K562 (cell line): Measurements from ENCODE around the gene CDH12. TPM values are rescaled to one million over a fixed set of nuclear protein-coding genes. Genes with fewer than 3 reads are reported as not detected.

ENCODE experiments used
- ATF1 ChIP-seq, 2 experiments: fragments of 450-650 bp in 1 of 2; IDR thresholded peaks; 2 replicates each; pipeline ENCODE4 v1.6.1; 2016; ENCODE audit warnings: missing compliant biosample characterization in 1 of 2, missing genetic modification characterization in 1 of 2
- CC2D1A ChIP-seq: fragments of 450-650 bp; IDR thresholded peaks from 2 replicates; pipeline ENCODE4 v1.6.1; 2017; ENCODE audit warnings: mild to moderate bottlenecking
- CREB3L1 ChIP-seq: fragments of 450-650 bp; IDR thresholded peaks from 2 replicates; pipeline ENCODE4 v1.6.1; 2014; ENCODE audit warnings: low read depth, mild to moderate bottlenecking, moderate library complexity, borderline replicate concordance
- E2F4 ChIP-seq: sonication (generic); formaldehyde crosslinking; IDR thresholded peaks from 2 replicates; pipeline ENCODE4 v1.8.0; 2022; ENCODE audit warnings: mild to moderate bottlenecking, low read depth, missing genetic modification reagents
- HIVEP1 ChIP-seq: fragments of 250-450 bp; sonication (Bioruptor Pico); IDR thresholded peaks from 2 replicates; pipeline ENCODE4 v1.4.0; 2020; ENCODE audit warnings: mild to moderate bottlenecking
- ILK ChIP-seq: fragments of 450-650 bp; IDR thresholded peaks from 2 replicates; pipeline ENCODE4 v1.6.1; 2016; ENCODE audit warnings: missing genetic modification characterization, low read depth, mild to moderate bottlenecking, missing compliant biosample characterization, moderate library complexity, borderline replicate concordance
- NKRF ChIP-seq: fragments of 450-650 bp; IDR thresholded peaks from 2 replicates; pipeline ENCODE4 v1.6.1; 2016; ENCODE audit warnings: borderline replicate concordance
- NR2F6 ChIP-seq: fragments of 450-650 bp; formaldehyde crosslinking; IDR thresholded peaks from 2 replicates; pipeline ENCODE4 v1.4.0; 2020; ENCODE audit warnings: mild to moderate bottlenecking
- RUNX1 ChIP-seq: sonication (generic); IDR thresholded peaks from 2 replicates; pipeline ENCODE4 v1.6.1; 2016; ENCODE audit warnings: antibody characterized with exemption, low read depth
- SAP30 ChIP-seq: fragments of 200-600 bp; sonication (generic); IDR thresholded peaks from 2 replicates; pipeline ENCODE4 v1.6.1; 2012; ENCODE audit warnings: borderline replicate concordance, low read depth, mild to moderate bottlenecking, moderate library complexity, low read length, control low read depth, inconsistent platforms; ENCODE audit not compliant: insufficient read depth, poor library complexity, severe bottlenecking
- SRSF3 ChIP-seq: fragments of 200-400 bp; formaldehyde crosslinking; IDR thresholded peaks from 2 replicates; pipeline ENCODE4 v1.6.1; 2016; ENCODE audit warnings: mild to moderate bottlenecking, low read length, moderate library complexity; ENCODE audit not compliant: insufficient read depth
- ZBTB12 ChIP-seq: fragments of 250-450 bp; sonication (Bioruptor Pico); IDR thresholded peaks from 2 replicates; pipeline ENCODE4 v1.4.0; 2020
- ZKSCAN3 ChIP-seq: fragments of 250-450 bp; sonication (Bioruptor Pico); IDR thresholded peaks from 2 replicates; pipeline ENCODE4 v1.4.0; 2020
- ZNF41 ChIP-seq: fragments of 250-450 bp; sonication (Bioruptor Pico); conservative IDR thresholded peaks from 2 replicates; pipeline ENCODE4 v1.4.0; 2020; ENCODE audit warnings: mild to moderate bottlenecking
- polyA plus RNA-seq, 8 experiments: library from polyadenylated mRNA; depleted of rRNA in 4 of 8; stranded (reverse) in 5 of 8; unstranded in 3 of 8; fragments of >200 nt; fragmentation: Nextera tagmentation in 2 of 8; fragmentation: Illumina TruSeq in 1 of 8; extraction: Ambion mirVana in 2 of 8; extraction: Trizol in 1 of 8; gene quantifications; 2 replicates each; pipeline versions ENCODE4 v1.2.1 to v1.2.3, GENCODE V29; 2011 to 2014; ENCODE audit warnings: inconsistent platforms in 1 of 8, missing spikeins in 1 of 8
- total RNA-seq, 7 experiments: library from RNA; depleted of rRNA in 6 of 7; stranded (reverse); fragments of >200 nt in 6 of 7; fragmentation: Illumina TruSeq in 2 of 7; extraction: Trizol in 2 of 7; gene quantifications; 2 replicates each; pipeline versions ENCODE4 v1.2.1 to v1.2.3, GENCODE V29; 2011 to 2021; ENCODE audit warnings: low replicate concordance in 1 of 7

CDH12 gene
- total and polyA plus RNA-seq, 9 of the 15 experiments (the other 6 are each of a cell fraction or from before 2014, with no cell fraction given) = 0.03 to 1.7 (median 0.37) TPM

- no peak for TF ChIP-seq ZBTB12
- TF ChIP-seq ILK (tag) = no peak
- TF ChIP-seq NKRF = no peak
- no peak for TF ChIP-seq NR2F6 (CRISPR knock-in tag)
- TF ChIP-seq CC2D1A = no peak
- TF ChIP-seq E2F4 (CRISPR knock-in tag) = no peak
- no peak for TF ChIP-seq RUNX1
- no peak for TF ChIP-seq ATF1 (CRISPR knock-in tag; IDR thresholded peaks at IDR 0.05)
- no peak for TF ChIP-seq ATF1 (tag; IDR thresholded peaks at IDR 0.05)
- no peak for TF ChIP-seq CREB3L1
- TF ChIP-seq SAP30 = no peak
- no peak for TF ChIP-seq ZNF41 (CRISPR knock-in tag)
- TF ChIP-seq ZKSCAN3 = no peak
- no peak for TF ChIP-seq SRSF3
- TF ChIP-seq HIVEP1 = no peak
Measured at GRCh38 chr5:22651355-22651754, 201.8 kb downstream of the CDH12 start (continued).
